Esophagus squamous epithelium (tissue), 5 donors: Measurements from ENCODE around the gene TMEM11. TPM values are rescaled to one million over a fixed set of nuclear protein-coding genes. Genes with fewer than 3 reads are reported as not detected.

Experiments
- DNase-seq: peaks from one replicate; lab custom pipeline; 2025; lab: John Stamatoyannopoulos, UW
- H3K27ac ChIP-seq, 4 donors: fragments of 200-600 bp; sonication (generic); one replicate each; pipeline ENCODE4 v1.5.1; 2016 to 2019; ENCODE audit warnings: mild to moderate bottlenecking in 1 of 4
- H3K27me3 ChIP-seq, 4 donors: fragments of 200-600 bp; sonication (generic); 1 replicate in 3 of 4; 2 replicates in 1 of 4; pipeline versions ENCODE4 v1.5.1 to v1.6.0; 2017 to 2021; ENCODE audit warnings: antibody characterized with exemption in 1 of 4
- H3K36me3 ChIP-seq, 3 donors: fragments of 200-600 bp; sonication (generic); one replicate each; pipeline ENCODE4 v1.5.1; 2016 to 2019
- H3K4me1 ChIP-seq, 3 donors: fragments of 200-600 bp; sonication (generic); one replicate each; pipeline ENCODE4 v1.5.1; 2017 to 2019
- H3K4me3 ChIP-seq, 4 donors: fragments of 200-600 bp; sonication (generic); 1 replicate in 3 of 4; 2 replicates in 1 of 4; pipeline ENCODE4 v1.5.1; 2016 to 2019; ENCODE audit warnings: mild to moderate bottlenecking in 2 of 4, moderate library complexity in 1 of 4
- H3K9me3 ChIP-seq, 3 donors: fragments of 200-600 bp; sonication (generic); one replicate each; pipeline ENCODE4 v1.5.1; 2016 to 2019
- POLR2A ChIP-seq, 4 donors: fragments of 450-650 bp; IDR thresholded peaks; one replicate each; pipeline ENCODE4 v1.6.1; 2017; ENCODE audit warnings: antibody characterized with exemption in 4 of 4, mild to moderate bottlenecking in 4 of 4, moderate library complexity in 3 of 4
- WGBS, 2 donors: methylation state at CpG; one replicate each; pipeline ENCODE4 v1.1.5; 2018; 5-methylcytosine and 5-hydroxymethylcytosine counted together
- intact Hi-C: fragments of 100-400 bp; cut with DNase I; formaldehyde crosslinking; loops from one replicate; pipeline ENCODE4 v1.15.0; 2022
- total RNA-seq, 4 donors: library from RNA; depleted of rRNA; stranded (reverse); fragments of >200 nt; gene quantifications; one replicate each; pipeline ENCODE4 v1.1.0, GENCODE V29; 2016
- TF ChIP-seq, protein P1 (sequence below), 6 experiments: fragments of 450-650 bp in 4 of 6; fragments of 200-600 bp in 2 of 6; sonication (generic) in 2 of 6; IDR thresholded peaks; one replicate each; pipeline ENCODE4 v1.5.1; 2016 to 2019; ENCODE audit warnings: antibody characterized with exemption in 6 of 6, mild to moderate bottlenecking in 4 of 6, moderate library complexity in 4 of 6
- donor health status: DM: yes; HTN: yes; CAD: no.

The TMEM11 gene
- total RNA-seq, 4 donors from 2014 or later, result 17.8 to 29.0 (median 20.2) TPM

DNA sequence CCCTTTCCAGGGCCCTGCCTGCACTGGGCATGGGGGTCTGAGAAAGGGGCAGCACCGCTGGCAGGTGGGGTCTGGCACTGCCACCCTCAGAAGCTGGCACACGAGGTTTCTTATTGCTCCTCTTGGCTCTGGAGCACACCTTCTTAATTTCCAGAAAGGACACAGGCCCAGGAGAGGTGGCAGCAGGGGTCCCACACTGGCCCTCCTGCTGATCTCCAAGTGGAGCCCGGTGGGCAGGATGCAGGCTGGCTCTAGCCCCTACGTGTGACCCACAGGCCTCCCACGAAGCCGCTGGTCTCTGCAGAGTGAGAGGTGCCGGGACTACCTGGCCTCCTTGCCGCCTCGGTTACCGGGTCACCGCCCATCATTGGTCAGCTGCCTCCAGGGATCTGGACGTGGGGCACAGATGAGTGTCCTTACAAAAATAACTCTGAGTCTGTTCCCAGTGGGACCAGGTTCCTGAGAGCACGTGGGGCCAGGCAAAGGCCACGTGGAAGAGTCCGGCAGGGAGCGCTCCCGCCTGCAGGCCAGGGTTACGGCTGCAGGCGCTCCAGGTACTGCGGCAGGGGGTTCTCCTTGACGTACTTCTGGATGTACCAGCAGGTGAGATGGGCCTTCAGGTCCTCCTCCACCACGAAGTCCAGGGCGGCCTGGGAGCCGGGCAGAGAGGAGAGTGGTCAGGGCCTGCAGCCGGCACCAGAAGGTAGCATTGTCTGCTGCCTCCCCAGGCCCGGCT lies 29.0 kb upstream of the TMEM11 start:
- H3K36me3 ChIP-seq, result peaks cover 0 to 17% (median 0%) of the 10 kb centered on the region in 3 donors
- 66 to 73% methylated on average over 5 to 6 of the region's 26 CpGs for WGBS, 2 donors
- TF ChIP-seq, protein P1, sequence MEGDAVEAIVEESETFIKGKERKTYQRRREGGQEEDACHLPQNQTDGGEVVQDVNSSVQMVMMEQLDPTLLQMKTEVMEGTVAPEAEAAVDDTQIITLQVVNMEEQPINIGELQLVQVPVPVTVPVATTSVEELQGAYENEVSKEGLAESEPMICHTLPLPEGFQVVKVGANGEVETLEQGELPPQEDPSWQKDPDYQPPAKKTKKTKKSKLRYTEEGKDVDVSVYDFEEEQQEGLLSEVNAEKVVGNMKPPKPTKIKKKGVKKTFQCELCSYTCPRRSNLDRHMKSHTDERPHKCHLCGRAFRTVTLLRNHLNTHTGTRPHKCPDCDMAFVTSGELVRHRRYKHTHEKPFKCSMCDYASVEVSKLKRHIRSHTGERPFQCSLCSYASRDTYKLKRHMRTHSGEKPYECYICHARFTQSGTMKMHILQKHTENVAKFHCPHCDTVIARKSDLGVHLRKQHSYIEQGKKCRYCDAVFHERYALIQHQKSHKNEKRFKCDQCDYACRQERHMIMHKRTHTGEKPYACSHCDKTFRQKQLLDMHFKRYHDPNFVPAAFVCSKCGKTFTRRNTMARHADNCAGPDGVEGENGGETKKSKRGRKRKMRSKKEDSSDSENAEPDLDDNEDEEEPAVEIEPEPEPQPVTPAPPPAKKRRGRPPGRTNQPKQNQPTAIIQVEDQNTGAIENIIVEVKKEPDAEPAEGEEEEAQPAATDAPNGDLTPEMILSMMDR (IDR thresholded peaks at IDR 0.05), result no peak
- TF ChIP-seq POLR2A (IDR thresholded peaks at IDR 0.05), result no peak
- intact Hi-C loops, result no loop called here
- H3K9me3 ChIP-seq, result no peaks in the 10 kb centered on the region
- H3K27me3 ChIP-seq, result no peaks in the 10 kb centered on the region
- DNase-seq, result no peak
- H3K4me3 ChIP-seq, result no peak overlapping the region
- no peak overlapping the region for H3K27ac ChIP-seq
- peaks cover 0 to 9% (median 0%) of the 10 kb centered on the region in 3 donors for H3K4me1 ChIP-seq

DNA sequence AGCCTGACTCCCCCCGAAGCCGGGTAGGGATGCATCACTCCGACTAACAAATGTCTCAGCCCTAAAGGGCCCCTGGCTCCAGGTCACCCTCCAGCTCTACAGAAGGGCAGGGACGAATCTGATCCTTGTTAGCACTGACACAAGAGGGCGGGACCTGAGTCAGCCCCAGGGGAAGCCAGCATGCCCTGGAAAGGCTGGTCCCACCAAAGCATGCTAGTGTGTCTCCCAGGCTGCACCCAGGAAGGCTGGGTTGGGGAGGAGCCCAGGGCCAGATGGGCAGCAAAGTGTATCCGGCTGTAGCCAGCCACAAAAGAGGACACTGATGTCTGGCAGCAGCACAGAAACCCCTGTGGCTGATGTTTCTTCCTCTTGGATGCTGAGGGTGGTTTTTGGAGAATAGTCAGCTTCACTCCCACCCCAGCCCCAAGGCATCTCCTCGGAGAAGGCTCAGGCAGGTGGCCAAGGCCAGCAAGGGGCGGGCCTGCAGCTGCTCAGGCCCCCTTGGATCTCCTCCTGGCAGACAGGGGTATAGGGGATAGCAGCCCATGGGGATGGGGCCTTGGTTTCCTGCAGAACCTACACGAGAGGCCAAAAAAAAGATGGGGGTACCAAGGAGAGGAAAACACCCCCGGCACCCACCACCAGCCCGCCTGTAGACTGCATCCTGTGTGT lies 28.2 kb upstream of the TMEM11 start:
- 31 to 51% methylated on average over 3 to 8 of the region's 11 CpGs for WGBS, 2 donors
- Histone ChIP-seq H3K9me3 (no peaks in the 10 kb centered on the region), H3K36me3 (peaks cover 0 to 17% (median 0%) of the 10 kb centered on the region in 3 donors), H3K4me3 (no peak overlapping the region), H3K27ac (no peak overlapping the region), H3K4me1 (peaks cover 0 to 9% (median 0%) of the 10 kb centered on the region in 3 donors), H3K27me3 (no peaks in the 10 kb centered on the region)
- no peak for TF ChIP-seq POLR2A (IDR thresholded peaks at IDR 0.05)
- TF ChIP-seq, protein P1 (IDR thresholded peaks at IDR 0.05), result no peak
- no peak for DNase-seq
- intact Hi-C loops, result no loop called here

DNA sequence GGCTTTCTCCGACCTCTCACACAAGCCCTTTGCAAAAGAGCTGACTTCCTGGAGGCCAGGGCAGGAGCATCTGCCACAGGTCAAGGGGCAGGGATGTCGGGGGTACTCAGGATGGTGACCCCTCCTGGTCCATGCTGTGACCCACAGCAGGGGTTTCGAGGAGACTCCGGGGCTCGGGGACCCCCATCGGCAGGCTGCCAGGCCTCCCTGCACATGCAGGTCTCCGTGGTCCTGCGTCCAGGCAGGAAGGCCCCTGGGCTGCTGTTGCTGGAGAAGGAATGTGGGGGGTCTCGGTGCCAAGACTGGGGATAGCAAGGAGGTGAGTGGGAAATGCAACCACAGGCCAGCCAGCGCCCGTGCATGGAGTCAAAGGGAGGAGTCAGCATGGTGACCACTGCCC lies 27.6 kb upstream of the TMEM11 start:
- DNase-seq, result no peak
- 73 to 76% methylated on average over 3 to 4 of the region's 11 CpGs for WGBS, 2 donors

DNA sequence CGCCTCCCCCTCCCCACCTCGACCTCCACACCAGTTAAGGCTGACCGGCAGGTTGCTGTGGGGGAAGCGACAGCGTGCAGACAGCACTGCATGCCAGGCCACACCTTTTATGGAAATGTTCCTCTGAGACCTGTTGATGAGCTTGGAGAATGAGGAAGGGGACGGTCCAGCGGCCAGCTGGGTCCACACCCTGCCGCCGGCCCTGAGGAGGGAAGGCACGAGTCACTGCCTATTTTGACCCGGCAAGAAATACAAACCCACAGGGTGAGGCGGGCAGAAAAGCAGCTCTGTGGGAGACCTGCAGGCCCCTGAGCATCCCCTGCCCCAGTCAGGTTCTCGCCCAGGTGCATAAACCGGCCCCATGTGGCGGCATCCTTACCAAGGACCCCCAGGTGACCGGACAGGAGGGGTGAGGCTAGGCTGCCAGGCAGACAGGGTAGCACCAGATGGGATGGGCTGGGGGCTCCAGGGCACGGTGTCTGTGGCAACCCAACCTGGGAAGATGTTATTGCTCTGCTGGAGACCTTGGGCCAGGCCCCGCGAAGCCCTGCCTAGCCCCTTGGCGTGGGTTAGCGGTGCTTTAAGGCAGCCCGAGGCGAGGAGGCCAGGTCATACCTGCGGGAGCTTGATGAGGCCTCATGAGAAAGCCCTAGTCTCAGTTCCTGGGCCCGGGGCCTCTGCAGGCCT lies 26.6 kb upstream of the TMEM11 start:
- TF ChIP-seq, protein P1 (IDR thresholded peaks at IDR 0.05), result no peak
- TF ChIP-seq POLR2A (IDR thresholded peaks at IDR 0.05), result no peak
- intact Hi-C loops, result no loop called here
- WGBS, 2 donors, result 65 to 68% methylated on average over 15 of the region's 25 CpGs

More for the DNA sequence above, 27.6 kb upstream of the TMEM11 start:
- intact Hi-C loops, result no loop called here
- Histone ChIP-seq H3K4me1 (peaks cover 0 to 9% (median 0%) of the 10 kb centered on the region in 3 donors), H3K27me3 (no peaks in the 10 kb centered on the region), H3K4me3 (no peak overlapping the region), H3K36me3 (peaks cover 0 to 17% (median 0%) of the 10 kb centered on the region in 3 donors), H3K27ac (no peak overlapping the region), H3K9me3 (no peaks in the 10 kb centered on the region)
- TF ChIP-seq, protein P1 (IDR thresholded peaks at IDR 0.05), result no peak
- no peak for TF ChIP-seq POLR2A (IDR thresholded peaks at IDR 0.05)

More for the DNA sequence above, 26.6 kb upstream of the TMEM11 start:
- no peak for DNase-seq
- no peak overlapping the region for H3K4me3 ChIP-seq
- no peaks in the 10 kb centered on the region for H3K9me3 ChIP-seq
- no peak overlapping the region for H3K27ac ChIP-seq
- H3K36me3 ChIP-seq, result peaks cover 0 to 17% (median 0%) of the 10 kb centered on the region in 3 donors
- H3K27me3 ChIP-seq, result no peaks in the 10 kb centered on the region
- H3K4me1 ChIP-seq, result peaks cover 0 to 9% (median 0%) of the 10 kb centered on the region in 3 donors
